GM12891 (cell line): ENCODE data around the gene EEIG1.

Experiments
- DNase-seq: peaks from one replicate; pipeline ENCODE4 v3.0.0; 2011; ENCODE audit warnings: low spot score; ENCODE audit not compliant: insufficient read length
- FAIRE-seq: peaks from 2 replicates; lab custom pipeline; 2011; peaks lifted over from hg19 to GRCh38; lab: Jason Lieb, UNC
- PAX5 ChIP-seq: IDR thresholded peaks from 2 replicates; pipeline ENCODE4 v1.6.1; 2011; ENCODE audit warnings: low read length, moderate library complexity, mild to moderate bottlenecking; ENCODE audit not compliant: insufficient read depth, severe bottlenecking
- POLR2A ChIP-seq: IDR thresholded peaks from 2 replicates; pipeline ENCODE4 v1.6.1; 2011; ENCODE audit warnings: low read depth, low read length, control low read depth
- POLR2AphosphoS5 ChIP-seq: IDR thresholded peaks from 2 replicates; pipeline ENCODE4 v1.6.1; 2011; ENCODE audit warnings: low read depth, low read length, control low read depth
- POU2F2 ChIP-seq: IDR thresholded peaks from 2 replicates; pipeline ENCODE4 v1.6.1; 2011; ENCODE audit warnings: low read depth, mild to moderate bottlenecking, control low read depth, low read length, moderate library complexity
- SPI1 ChIP-seq: IDR thresholded peaks from 2 replicates; pipeline ENCODE4 v1.6.1; 2011; ENCODE audit warnings: low read depth, low read length, control low read depth
- TAF1 ChIP-seq: IDR thresholded peaks from 2 replicates; pipeline ENCODE4 v1.6.1; 2011; ENCODE audit warnings: low read depth, low read length, control low read depth

EEIG1 gene

DNA sequence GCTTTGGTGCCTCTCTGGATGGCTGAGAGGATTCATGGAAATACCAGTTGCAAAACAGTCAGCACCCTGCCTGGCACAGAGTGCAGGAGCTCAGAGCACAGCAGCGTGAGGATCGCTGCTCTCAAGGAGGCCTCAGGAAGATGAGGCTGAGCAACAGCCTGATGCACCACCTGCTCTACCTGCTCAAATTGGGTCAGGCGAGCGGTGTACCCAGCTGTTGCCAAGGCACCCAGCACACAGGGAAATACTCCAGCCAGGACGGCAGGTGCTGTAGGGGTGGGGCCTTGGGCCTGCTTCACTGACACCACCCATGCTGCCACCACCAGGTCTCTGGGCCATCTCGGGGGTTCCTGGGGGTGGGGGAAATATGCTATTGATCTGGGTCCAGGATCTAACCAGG is 4.3 kb downstream of the EEIG1 start:
- DNase-seq (no peak), FAIRE-seq (no peak)

DNA sequence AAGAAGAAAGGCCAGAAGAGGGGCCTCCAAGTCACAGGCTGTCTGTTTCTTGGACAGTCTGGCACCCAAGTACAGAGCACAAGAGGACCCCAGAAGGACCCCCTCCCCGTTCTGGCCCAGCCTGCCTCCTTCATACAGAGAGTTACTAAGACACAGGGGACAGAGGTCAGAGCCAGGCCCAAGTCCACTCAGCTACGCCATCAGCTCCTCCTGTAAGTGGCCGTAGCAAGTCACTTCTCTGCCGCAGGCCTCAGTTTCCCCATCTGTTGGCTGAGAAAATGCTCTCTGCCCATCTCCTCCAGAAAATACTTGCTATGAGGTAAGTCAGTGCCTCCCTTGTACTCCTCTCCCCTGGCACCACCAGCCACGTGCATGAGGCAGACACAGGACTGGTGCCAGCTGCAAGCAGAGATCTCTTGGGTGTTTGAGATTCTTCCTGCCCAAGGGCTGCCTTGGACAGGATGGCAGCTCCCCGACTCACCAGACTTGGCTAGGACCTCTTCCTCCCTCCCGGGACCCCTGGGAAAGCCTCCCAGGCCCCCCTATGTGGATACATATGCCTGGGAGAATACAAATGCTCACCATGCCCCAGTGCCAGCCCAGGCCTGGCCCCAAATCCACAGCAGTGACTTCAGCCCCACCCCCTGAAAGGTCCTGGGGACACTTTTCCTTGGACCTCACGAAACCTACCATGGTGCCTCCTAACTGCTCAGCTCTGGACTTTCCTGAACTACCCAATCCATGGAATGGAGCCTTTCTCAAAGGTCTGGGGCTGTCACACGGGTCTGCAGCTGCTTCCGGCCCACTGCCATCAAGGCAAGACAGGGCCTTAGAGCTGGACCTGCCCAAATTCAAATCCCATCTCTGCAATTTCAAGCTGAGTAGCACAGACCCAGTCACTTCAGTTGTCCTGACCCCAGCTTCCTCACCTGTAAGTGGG is 5.1 kb downstream of the EEIG1 start:
- FAIRE-seq (no peak), DNase-seq (no peak)
- TF ChIP-seq PAX5 (no peak), TAF1 (no peak), POU2F2 (no peak), POLR2AphosphoS5 (no peak), SPI1 (no peak), POLR2A (no peak)

More for the DNA sequence above, 4.3 kb downstream of the EEIG1 start:
- no peak for TF ChIP-seq PAX5

DNA sequence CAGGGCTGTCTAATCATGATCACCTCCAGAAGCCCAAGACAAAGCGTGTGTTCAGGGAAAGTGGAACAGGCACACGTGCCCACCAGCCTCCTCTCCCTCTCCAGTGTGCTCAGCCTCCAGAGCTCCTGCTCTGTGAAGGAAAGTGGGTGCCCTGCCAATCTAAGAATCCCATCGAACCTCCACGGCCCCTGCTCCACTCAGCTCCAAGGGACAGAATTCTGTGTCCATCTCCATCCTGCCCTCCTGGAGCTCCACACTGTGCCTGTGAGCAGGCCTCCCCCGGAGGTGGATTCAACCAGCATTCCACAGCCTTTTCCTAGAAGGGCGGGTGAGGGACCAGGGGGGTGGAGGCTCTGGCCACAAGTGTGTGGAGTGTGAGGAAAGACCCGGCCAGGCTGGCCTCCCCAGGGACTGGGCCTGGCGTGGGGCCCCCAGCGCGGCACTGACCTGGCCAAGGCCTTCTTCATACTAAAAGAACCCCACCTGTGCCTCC is 6.0 kb downstream of the EEIG1 start:
- FAIRE-seq = no peak
- TF ChIP-seq PAX5 (no peak), POLR2AphosphoS5 (no peak), TAF1 (no peak), POU2F2 (no peak), SPI1 (no peak)
- no peak for DNase-seq

DNA sequence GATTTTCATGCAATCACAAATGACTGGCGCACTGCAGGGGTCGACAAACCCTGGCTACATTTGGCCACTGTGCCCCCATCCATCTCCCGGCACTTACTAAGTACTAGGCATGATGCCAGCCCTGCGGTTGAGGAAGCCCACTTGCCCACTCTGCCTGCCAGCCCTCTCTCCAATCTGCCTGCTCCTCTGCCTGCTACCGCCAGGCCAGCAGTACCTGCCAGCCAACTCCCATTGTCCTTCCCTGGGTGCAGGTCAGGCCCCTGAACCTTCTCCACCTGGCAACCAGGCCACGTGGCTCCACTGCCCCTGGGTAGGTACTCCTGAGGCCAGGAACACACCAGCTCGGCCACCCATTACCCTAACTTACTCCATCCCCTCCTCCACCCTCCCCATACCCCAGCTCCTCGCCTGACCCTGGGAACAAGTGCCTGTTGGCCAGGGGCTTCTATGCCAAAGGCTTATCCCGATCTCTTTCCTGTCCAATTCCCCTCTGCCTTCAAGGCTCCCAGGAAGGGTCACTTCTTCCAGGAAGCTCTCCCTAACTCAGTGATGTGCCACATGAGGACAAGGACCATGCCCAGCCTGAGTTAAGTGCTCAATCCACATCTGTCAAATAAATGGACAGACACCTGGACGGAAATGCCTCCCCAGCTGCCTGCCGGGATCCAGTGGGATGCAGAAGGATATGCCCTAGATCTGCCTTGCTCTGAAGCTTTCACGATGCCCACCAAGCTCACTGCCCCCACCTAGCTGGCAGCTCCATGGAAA is 6.6 kb downstream of the EEIG1 start:
- FAIRE-seq (no peak), DNase-seq (no peak)
- no peak for TF ChIP-seq POLR2A
- TF ChIP-seq POLR2AphosphoS5 = no peak
- TF ChIP-seq TAF1 = no peak
- no peak for TF ChIP-seq SPI1
- no peak for TF ChIP-seq PAX5
- no peak for TF ChIP-seq POU2F2

DNA sequence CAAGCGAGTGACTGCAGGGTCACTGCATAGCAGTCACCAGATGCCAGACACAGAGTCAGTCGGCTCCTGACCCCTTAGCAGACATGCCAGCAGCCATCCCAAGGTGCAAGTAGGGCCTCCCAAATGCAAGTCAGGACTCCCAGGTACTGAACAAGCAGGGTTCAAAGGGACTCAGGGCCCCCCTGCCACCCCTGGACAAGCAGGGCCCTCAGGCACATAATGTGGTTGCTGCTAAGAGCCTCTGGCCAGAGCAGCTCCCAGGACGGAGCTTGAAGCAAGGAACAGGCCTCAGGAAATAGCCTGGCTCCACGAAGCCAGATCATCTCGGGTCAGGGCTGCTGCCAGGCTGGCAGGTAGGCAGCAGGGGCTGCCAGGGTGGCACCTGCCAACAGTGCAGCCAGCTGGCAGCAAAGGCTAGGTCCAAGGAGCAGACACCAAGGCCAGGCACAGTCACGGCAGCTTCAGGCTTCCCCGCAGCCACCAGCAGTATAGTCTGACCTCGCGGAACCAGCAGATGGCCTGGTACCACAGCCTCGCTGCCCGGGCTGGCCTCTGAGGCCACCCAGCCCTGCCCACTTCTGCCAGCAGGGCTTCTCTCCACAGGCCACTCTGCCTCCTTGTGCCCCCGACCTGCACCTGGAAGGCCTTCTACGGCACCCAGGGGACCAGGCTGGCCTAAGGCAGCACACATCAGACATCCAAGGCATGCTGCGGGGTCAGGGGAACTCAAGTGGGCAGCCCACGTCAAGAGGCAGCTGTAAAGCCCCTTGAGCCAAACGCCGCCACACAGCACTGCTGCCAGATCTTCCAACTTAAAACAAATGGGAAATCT is 7.4 kb downstream of the EEIG1 start:
- DNase-seq (no peak), FAIRE-seq (no peak)
- no peak for TF ChIP-seq SPI1
- TF ChIP-seq POLR2AphosphoS5 = no peak
- TF ChIP-seq TAF1 = no peak
- TF ChIP-seq POLR2A = no peak

DNA sequence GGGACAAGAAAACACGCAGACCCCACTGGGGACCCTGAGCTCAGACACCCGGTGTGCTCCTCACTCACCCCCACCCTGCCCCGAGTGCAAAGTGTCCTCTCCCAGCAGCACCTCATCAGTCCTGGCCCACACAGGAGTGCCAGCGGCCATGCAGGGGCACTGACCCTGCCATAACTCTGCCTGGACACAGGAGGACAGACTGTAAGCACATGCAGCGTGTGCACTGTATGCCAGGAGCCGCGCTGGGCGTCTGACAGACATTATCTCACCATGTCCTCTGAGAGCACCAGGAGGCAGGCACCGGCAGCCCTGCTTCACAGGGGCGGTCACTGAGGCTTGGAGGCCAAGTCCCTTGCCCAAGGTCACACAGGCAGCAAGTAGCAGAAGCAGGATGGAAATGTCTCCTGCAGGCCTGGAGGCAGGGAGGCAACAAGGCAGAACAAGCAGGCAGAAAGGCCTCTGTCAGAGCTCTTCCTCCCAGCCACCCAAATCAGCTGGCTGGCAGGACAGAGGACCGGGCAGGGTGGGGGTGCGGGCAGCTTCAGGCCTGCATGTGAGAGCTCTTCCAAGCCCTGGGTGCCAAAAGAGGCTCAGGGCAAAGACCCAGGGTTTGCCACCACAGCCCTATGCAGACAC is 8.4 kb downstream of the EEIG1 start:
- FAIRE-seq (no peak), DNase-seq (no peak)
- no peak for TF ChIP-seq TAF1
- no peak for TF ChIP-seq POU2F2
- TF ChIP-seq POLR2AphosphoS5 = no peak
- TF ChIP-seq SPI1 = no peak
- TF ChIP-seq POLR2A = no peak
- TF ChIP-seq PAX5 = no peak

DNA sequence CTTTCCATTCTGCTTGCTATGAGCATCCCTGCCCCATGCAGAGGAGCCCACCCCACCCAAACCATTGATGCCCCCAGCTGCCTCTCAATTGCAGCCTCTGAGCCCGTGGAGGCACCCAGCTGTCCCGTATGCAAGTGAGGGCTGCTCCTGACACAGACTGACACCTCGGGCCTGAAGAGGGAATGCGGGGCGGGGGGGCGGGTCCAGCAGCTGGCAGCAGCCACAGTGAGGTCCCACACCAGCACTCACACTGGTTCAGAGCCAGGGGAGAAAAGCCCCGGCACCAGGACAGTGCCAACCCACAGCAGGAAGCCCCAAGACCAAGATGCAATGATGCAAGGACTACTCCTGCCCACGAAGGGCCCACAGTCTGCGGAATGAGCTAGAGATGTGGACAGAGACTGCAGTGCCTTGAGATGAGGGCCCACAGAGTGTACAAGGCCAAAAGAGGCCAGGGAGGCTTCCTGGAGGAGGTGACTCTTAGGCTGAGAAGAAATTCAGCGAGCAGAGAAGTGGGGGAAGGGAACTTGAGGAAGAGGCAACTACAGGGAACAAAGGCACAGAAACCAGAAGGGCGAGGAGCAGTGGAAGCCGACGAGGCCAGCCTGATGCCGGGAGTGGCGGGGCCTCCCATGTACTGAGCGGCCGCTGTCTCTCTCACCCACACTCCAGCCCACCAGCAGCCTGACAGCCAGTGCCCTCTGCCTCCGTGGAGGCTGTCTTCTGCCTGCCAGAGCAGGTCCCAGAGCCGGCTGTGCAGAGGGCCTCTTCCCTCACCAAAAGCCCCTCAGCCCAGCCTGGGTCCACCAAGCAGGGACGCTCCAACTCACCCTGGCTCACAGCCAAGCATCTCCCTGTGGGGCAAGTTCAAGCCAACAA is 9.2 kb downstream of the EEIG1 start:
- peak; percentile 33 for FAIRE-seq
- TF ChIP-seq POLR2AphosphoS5 (no peak), PAX5 (no peak), POLR2A (no peak), POU2F2 (no peak), TAF1 (no peak), SPI1 (no peak)
- no peak for DNase-seq
